DMS153 treated with DMSO at 0.1 percent for 48 hours (cell line): ENCODE data around the gene OSBP.

Experiments used
- DNase-seq: peaks from one replicate; lab custom pipeline; 2025; ENCODE audit not compliant: unreplicated experiment; lab: John Stamatoyannopoulos, UW

The OSBP gene

GRCh38 chr11:59610289-59610688 lies 5.3 kb downstream of the OSBP start:
- no peak for DNase-seq

- DNase-seq: no peak
These were observed 7.7 kb downstream of the OSBP start for GRCh38 chr11:59607703-59608454.

GRCh38 chr11:59602432-59602831 lies 13.1 kb downstream of the OSBP start:
- no peak for DNase-seq

GRCh38 chr11:59601788-59602187 lies 13.8 kb downstream of the OSBP start:
- no peak for DNase-seq

- no peak for DNase-seq
These were observed 14.9 kb downstream of the OSBP start for GRCh38 chr11:59600636-59601035.

- DNase-seq: no peak
These were observed 15.3 kb downstream of the OSBP start for GRCh38 chr11:59600234-59600633.

- no peak for DNase-seq
These were observed 16.6 kb downstream of the OSBP start for GRCh38 chr11:59598961-59599360.

GRCh38 chr11:59584294-59584693 lies 31.3 kb downstream of the OSBP start:
- DNase-seq: no peak

GRCh38 chr11:59582006-59582405 lies 33.6 kb downstream of the OSBP start:
- no peak for DNase-seq

GRCh38 chr11:59578369-59578768 lies 37.2 kb downstream of the OSBP start:
- DNase-seq: no peak

GRCh38 chr11:59575505-59575904 lies 40.1 kb downstream of the OSBP start:
- no peak for DNase-seq

- DNase-seq: no peak
These were observed 40.6 kb downstream of the OSBP start for GRCh38 chr11:59574932-59575502.

- DNase-seq: no peak
These were observed 41.1 kb downstream of the OSBP start for GRCh38 chr11:59574467-59574866.

- no peak for DNase-seq
These were observed 42.4 kb downstream of the OSBP start for GRCh38 chr11:59573216-59573615.

- DNase-seq: no peak
These were observed 43.5 kb downstream of the OSBP start for GRCh38 chr11:59572091-59572490.

GRCh38 chr11:59562292-59562691 lies 53.3 kb downstream of the OSBP start:
- no peak for DNase-seq

- DNase-seq: peak; percentile 80
These were observed 54.7 kb downstream of the OSBP start for GRCh38 chr11:59560702-59561473.

- peak; percentile 58 for DNase-seq
These were observed 55.3 kb downstream of the OSBP start for GRCh38 chr11:59560290-59560701.

- DNase-seq: no peak
These were observed 55.7 kb downstream of the OSBP start for GRCh38 chr11:59559886-59560285.

- DNase-seq: no peak
These were observed 57.3 kb downstream of the OSBP start for GRCh38 chr11:59558270-59558643.

- no peak for DNase-seq
These were observed 58.6 kb downstream of the OSBP start for GRCh38 chr11:59556917-59557348.
